ENCODE data around the gene KCNQ5. TPM values are rescaled to one million over a fixed set of nuclear protein-coding genes. Genes with fewer than 3 reads are reported as not detected.

KCNQ5 gene
- polyA plus RNA-seq, 3 donors = not detected

DNA sequence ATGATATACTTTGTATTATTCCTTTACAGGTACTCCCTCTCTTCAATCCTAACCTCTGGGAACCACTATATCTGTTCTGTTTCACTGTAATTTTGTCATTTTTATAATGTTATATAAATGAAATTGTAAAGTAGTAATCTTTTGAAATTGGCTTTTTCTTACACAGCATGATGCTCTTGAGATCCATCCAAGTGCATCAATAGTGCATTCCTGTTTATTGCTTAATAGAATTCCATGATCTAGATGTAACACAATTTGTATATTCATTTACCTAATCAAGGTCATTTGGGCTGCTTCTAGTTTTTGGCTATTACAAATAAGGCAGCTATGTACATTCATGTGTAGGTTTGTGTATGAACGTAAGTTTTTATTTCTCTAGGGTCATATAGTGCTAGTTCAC, 428.8 kb downstream of the KCNQ5 start:
- Histone ChIP-seq H3K4me3 (replicated peaks in 1 of 3; ENCODE audit: low read depth in 2 of 3, low read length in 3 of 3) (no peak overlapping the region), H3K79me2 (ENCODE audit: insufficient read depth, low read length) (no peaks in the 10 kb centered on the region), H3K36me3 (replicated peaks in 1 of 2; ENCODE audit: control insufficient read depth in 1 of 2, insufficient read depth in 2 of 2, low read length in 2 of 2) (no peaks in the 10 kb centered on the region), H3K4me1 (ENCODE audit: control insufficient read depth in 1 of 2, insufficient read depth in 2 of 2, low read length in 2 of 2) (no peaks in the 10 kb centered on the region), H4K20me1 (ENCODE audit: insufficient read depth, low read length) (no peaks in the 10 kb centered on the region), H3K27ac (ENCODE audit: low read depth in 1 of 2, low read length in 2 of 2) (no peak overlapping the region), H3K9me3 (replicated peaks in 1 of 2; ENCODE audit: control insufficient read depth in 1 of 2, insufficient read depth in 1 of 2, low read length in 2 of 2) (no peaks in the 10 kb centered on the region), H3K27me3 (ENCODE audit: control insufficient read depth in 2 of 2, insufficient read depth in 2 of 2, low read length in 2 of 2) (no peaks in the 10 kb centered on the region), H2AFZ (ENCODE audit: insufficient read depth, low read depth, low read length, poor library complexity, severe bottlenecking) (no peak overlapping the region), H3K4me2 (replicated peaks; ENCODE audit: extremely low read depth, low read length, poor library complexity, severe bottlenecking) (no peak overlapping the region), H3K9ac (ENCODE audit: insufficient read depth, low read length, poor library complexity, severe bottlenecking) (no peak overlapping the region)
- WGBS (ENCODE audit: insufficient coverage) = no CpG with 5 or more reads among the region's 1 CpG
- H3K4me1 Mint-ChIP-seq = no peaks in the 10 kb centered on the region
- H3K36me3 Mint-ChIP-seq = no peaks in the 10 kb centered on the region
- no peak overlapping the region for H3K27ac Mint-ChIP-seq
- TF ChIP-seq, protein P1, sequence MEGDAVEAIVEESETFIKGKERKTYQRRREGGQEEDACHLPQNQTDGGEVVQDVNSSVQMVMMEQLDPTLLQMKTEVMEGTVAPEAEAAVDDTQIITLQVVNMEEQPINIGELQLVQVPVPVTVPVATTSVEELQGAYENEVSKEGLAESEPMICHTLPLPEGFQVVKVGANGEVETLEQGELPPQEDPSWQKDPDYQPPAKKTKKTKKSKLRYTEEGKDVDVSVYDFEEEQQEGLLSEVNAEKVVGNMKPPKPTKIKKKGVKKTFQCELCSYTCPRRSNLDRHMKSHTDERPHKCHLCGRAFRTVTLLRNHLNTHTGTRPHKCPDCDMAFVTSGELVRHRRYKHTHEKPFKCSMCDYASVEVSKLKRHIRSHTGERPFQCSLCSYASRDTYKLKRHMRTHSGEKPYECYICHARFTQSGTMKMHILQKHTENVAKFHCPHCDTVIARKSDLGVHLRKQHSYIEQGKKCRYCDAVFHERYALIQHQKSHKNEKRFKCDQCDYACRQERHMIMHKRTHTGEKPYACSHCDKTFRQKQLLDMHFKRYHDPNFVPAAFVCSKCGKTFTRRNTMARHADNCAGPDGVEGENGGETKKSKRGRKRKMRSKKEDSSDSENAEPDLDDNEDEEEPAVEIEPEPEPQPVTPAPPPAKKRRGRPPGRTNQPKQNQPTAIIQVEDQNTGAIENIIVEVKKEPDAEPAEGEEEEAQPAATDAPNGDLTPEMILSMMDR (IDR thresholded peaks at IDR 0.05) = no peak
- H3K27me3 Mint-ChIP-seq (ENCODE audit: low read depth in 3 of 3) = peaks cover 0 to 5% (median 0%) of the 10 kb centered on the region in 3 donors
- no peak overlapping the region for H3K4me3 Mint-ChIP-seq
- H3K9me3 Mint-ChIP-seq = peaks cover 2 to 8% (median 4%) of the 10 kb centered on the region in 7 donors
- intact Hi-C loops (cut with micrococcal nuclease) = no loop called here
- no peak for DNase-seq

DNA sequence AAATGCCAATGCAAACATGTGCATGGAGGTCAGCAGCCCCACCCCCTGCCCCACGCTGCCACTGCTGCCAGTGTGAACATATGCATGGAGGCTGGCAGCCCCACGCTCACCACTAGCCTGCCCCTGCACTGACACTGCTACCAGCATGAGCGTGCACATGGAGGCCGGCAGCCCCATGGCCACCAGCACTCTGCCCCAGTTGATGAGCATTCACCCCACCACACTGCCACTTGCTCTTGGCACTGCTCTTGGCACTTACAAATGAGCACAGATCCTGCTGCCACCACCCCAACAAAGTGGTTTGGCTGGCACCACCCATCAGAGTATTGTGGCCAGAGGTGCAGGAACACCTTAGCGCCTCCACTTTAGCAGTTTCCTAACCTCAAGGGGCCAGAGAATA, 429.3 kb downstream of the KCNQ5 start:
- TF ChIP-seq, protein P1 (IDR thresholded peaks at IDR 0.05) = no peak
- Histone ChIP-seq H3K36me3 (replicated peaks in 1 of 2; ENCODE audit: control insufficient read depth in 1 of 2, insufficient read depth in 2 of 2, low read length in 2 of 2) (no peaks in the 10 kb centered on the region), H3K79me2 (ENCODE audit: insufficient read depth, low read length) (no peaks in the 10 kb centered on the region), H4K20me1 (ENCODE audit: insufficient read depth, low read length) (no peaks in the 10 kb centered on the region), H3K4me2 (replicated peaks; ENCODE audit: extremely low read depth, low read length, poor library complexity, severe bottlenecking) (no peak overlapping the region), H3K27ac (ENCODE audit: low read depth in 1 of 2, low read length in 2 of 2) (no peak overlapping the region), H3K9me3 (replicated peaks in 1 of 2; ENCODE audit: control insufficient read depth in 1 of 2, insufficient read depth in 1 of 2, low read length in 2 of 2) (peaks cover 0 to 2% of the 10 kb centered on the region in 2 donors), H3K27me3 (ENCODE audit: control insufficient read depth in 2 of 2, insufficient read depth in 2 of 2, low read length in 2 of 2) (no peaks in the 10 kb centered on the region), H2AFZ (ENCODE audit: insufficient read depth, low read depth, low read length, poor library complexity, severe bottlenecking) (no peak overlapping the region), H3K9ac (ENCODE audit: insufficient read depth, low read length, poor library complexity, severe bottlenecking) (no peak overlapping the region), H3K4me3 (replicated peaks in 1 of 3; ENCODE audit: low read depth in 2 of 3, low read length in 3 of 3) (no peak overlapping the region), H3K4me1 (ENCODE audit: control insufficient read depth in 1 of 2, insufficient read depth in 2 of 2, low read length in 2 of 2) (no peaks in the 10 kb centered on the region)
- WGBS (ENCODE audit: insufficient coverage) = 97% methylated on average over 5 of the region's 5 CpGs
- Mint-ChIP-seq H3K4me3 (no peak overlapping the region), H3K36me3 (no peaks in the 10 kb centered on the region), H3K27me3 (ENCODE audit: low read depth in 3 of 3) (peaks cover 0 to 5% (median 0%) of the 10 kb centered on the region in 3 donors), H3K27ac (no peak overlapping the region), H3K4me1 (no peaks in the 10 kb centered on the region), H3K9me3 (peaks cover 2 to 9% (median 4%) of the 10 kb centered on the region in 7 donors)
- intact Hi-C loops (cut with micrococcal nuclease) = no loop called here
- no peak for DNase-seq

Data from CD14-positive monocyte (primary cell).